OCI-LY7 (cell line): ENCODE measurements around the gene CANT1. TPM values are rescaled to one million over a fixed set of nuclear protein-coding genes. Genes with fewer than 3 reads are reported as not detected.

Experiments used
- BruUV-seq: library from RNA; stranded (reverse); fragments of 400-500 nt; replicated peaks from 2 replicates; lab custom pipeline; 2021; lab: Mats Ljungman, UMichigan
- CTCF ChIA-PET: fragments of 300-600 bp; sonication (Branson Sonifier 250); formaldehyde crosslinking; loops from one replicate; lab custom pipeline; 2022; ENCODE audit warnings: antibody characterized with exemption; ENCODE audit not compliant: unreplicated experiment; lab: Charles Lee
- POLR2A ChIA-PET: fragments of 300-600 bp; sonication (Branson Sonifier 250); formaldehyde crosslinking; loops from one replicate; lab custom pipeline; 2022; ENCODE audit warnings: antibody characterized with exemption; lab: Charles Lee
- DNase-seq: peaks from one replicate; pipeline ENCODE4 v3.0.0-alpha.2; 2015; ENCODE audit warnings: low spot score
- H2AFZ ChIP-seq: fragments of 200-600 bp; sonication (generic), shearing (Covaris generic); 2 replicates; pipeline ENCODE4 v1.6.1; 2014; ENCODE audit warnings: mild to moderate bottlenecking, antibody characterized with exemption, low read length, moderate library complexity
- H3K27ac ChIP-seq: fragments of 200-600 bp; sonication (generic); 2 replicates; pipeline ENCODE4 v1.5.1; 2014; ENCODE audit warnings: mixed run types, low read depth, mild to moderate bottlenecking, moderate library complexity, low read length, inconsistent platforms; ENCODE audit not compliant: poor library complexity, severe bottlenecking
- H3K36me3 ChIP-seq: fragments of 200-600 bp; sonication (generic); 2 replicates; pipeline ENCODE4 v1.6.1; 2014; ENCODE audit warnings: mild to moderate bottlenecking, antibody characterized with exemption, low read length, moderate library complexity, mixed read lengths; ENCODE audit not compliant: insufficient read depth
- H3K4me1 ChIP-seq: fragments of 200-600 bp; sonication (generic); 2 replicates; pipeline ENCODE4 v1.5.1; 2014; ENCODE audit warnings: mild to moderate bottlenecking, low read length; ENCODE audit not compliant: insufficient read depth, poor library complexity, severe bottlenecking
- H3K4me2 ChIP-seq: fragments of 200-600 bp; sonication (generic); 2 replicates; pipeline ENCODE4 v1.6.1; 2014; ENCODE audit warnings: mild to moderate bottlenecking, low read length
- H3K4me3 ChIP-seq: fragments of 200-600 bp; sonication (generic); 2 replicates; pipeline ENCODE4 v1.5.1; 2014; ENCODE audit warnings: mild to moderate bottlenecking, low read depth, low read length; ENCODE audit not compliant: poor library complexity, severe bottlenecking
- H3K79me2 ChIP-seq: fragments of 200-600 bp; sonication (generic); 2 replicates; pipeline ENCODE4 v1.6.1; 2016; ENCODE audit warnings: low read depth, mild to moderate bottlenecking, low read length, moderate library complexity, mixed read lengths; ENCODE audit not compliant: insufficient read depth
- H3K9me2 ChIP-seq: fragments of 200-600 bp; sonication (generic); 2 replicates; pipeline ENCODE4 v1.6.1; 2016; ENCODE audit warnings: mild to moderate bottlenecking, low read length, mixed read lengths; ENCODE audit not compliant: insufficient read depth
- H3K9me3 ChIP-seq: fragments of 200-600 bp; sonication (generic); 2 replicates; pipeline ENCODE4 v1.6.1; 2014; ENCODE audit warnings: mild to moderate bottlenecking, mixed run types, low read length, mixed read lengths
- H4K20me1 ChIP-seq: fragments of 200-600 bp; sonication (generic); 2 replicates; pipeline ENCODE4 v1.6.1; 2014; ENCODE audit warnings: mild to moderate bottlenecking, antibody characterized with exemption, low read length, moderate library complexity, mixed read lengths; ENCODE audit not compliant: insufficient read depth
- CTCF ChIP-seq: fragments of 200-600 bp; sonication (generic); conservative IDR thresholded peaks from 2 replicates; pipeline ENCODE4 v1.5.1; 2014; ENCODE audit warnings: mild to moderate bottlenecking, antibody characterized with exemption, low read length, moderate library complexity, mixed read lengths
- EZH2phosphoT487 ChIP-seq: fragments of 200-600 bp; sonication (generic); IDR thresholded peaks from 2 replicates; pipeline ENCODE4 v1.6.1; 2018; ENCODE audit warnings: low read depth, borderline replicate concordance, mild to moderate bottlenecking, mixed run types, antibody characterized with exemption, low read length, moderate library complexity, mixed read lengths
- intact Hi-C: fragments of 100-400 bp; cut with micrococcal nuclease; formaldehyde crosslinking; loops from one replicate; pipeline ENCODE4 v1.10.0; 2022; ENCODE audit not compliant: unreplicated experiment
- total RNA-seq, 2 experiments: library from RNA; depleted of rRNA in 1 of 2; stranded (reverse); fragments of >200 nt in 1 of 2; shearing (Covaris generic) in 1 of 2; gene quantifications; 2 replicates each; pipeline ENCODE4 v1.2.3, GENCODE V29; 2014 to 2022

CANT1 gene
- total RNA-seq, 2 experiments from 2014 or later = 37.2 to 60.5 TPM

- Histone ChIP-seq H3K9me3 (no peaks in the 10 kb centered on the region), H3K4me3 (no peak overlapping the region), H2AFZ (no peak overlapping the region), H3K9me2 (no peaks in the 10 kb centered on the region), H3K4me1 (peaks cover 23% of the 10 kb centered on the region), H3K27ac (no peak overlapping the region), H4K20me1 (0 out of 2 replicates have a peak, but pooled peaks cover 3% of the 10 kb centered on the region), H3K79me2 (peaks cover 25% of the 10 kb centered on the region), H3K4me2 (peak overlapping the region; percentile 96), H3K36me3 (peaks cover 7% of the 10 kb centered on the region; the same call in 1 of the 2 replicates)
- POLR2A ChIA-PET = no interaction called here
- no peak for TF ChIP-seq CTCF
- no peak for TF ChIP-seq EZH2phosphoT487
- no peak for DNase-seq
- intact Hi-C loops = no loop called here
- CTCF ChIA-PET = no interaction called here
- BruUV-seq = no TSS peak
Observed at GRCh38 chr17:79006794-79007503, 2.6 kb downstream of the CANT1 start.

DNA sequence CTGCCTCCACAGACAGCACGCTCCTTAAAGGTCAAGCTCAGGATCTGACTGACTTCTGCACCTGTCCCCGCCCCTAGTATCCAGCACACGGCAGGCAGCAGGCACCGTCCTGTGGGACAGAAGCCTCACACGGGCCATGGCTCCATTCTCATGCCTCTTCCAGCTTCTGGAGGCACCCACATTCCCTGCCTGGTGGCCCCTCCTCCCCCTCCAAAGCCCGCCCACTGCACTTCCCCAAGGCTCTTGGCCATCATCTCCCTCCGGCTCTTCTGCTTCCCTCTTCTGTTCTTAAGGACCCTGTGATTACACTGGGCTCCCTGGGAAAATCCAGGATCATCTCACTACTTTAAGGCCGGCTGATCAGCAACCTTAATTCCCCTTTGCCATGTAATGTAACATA is 3.5 kb downstream of the CANT1 start:
- peaks cover 25% of the 10 kb centered on the region for H3K79me2 ChIP-seq
- CTCF ChIA-PET = interaction anchor here (1.0 kb wide), 1 partner anchor 11 kb away, joined by 4 read pairs; no protein-coding TSS in a partner anchor
- H4K20me1 ChIP-seq = 0 out of 2 replicates have a peak, but pooled peaks cover 3% of the 10 kb centered on the region
- H3K9me3 ChIP-seq = no peaks in the 10 kb centered on the region
- H3K4me3 ChIP-seq = no peak overlapping the region
- peaks cover 7% of the 10 kb centered on the region; the same call in 1 of the 2 replicates for H3K36me3 ChIP-seq
- intact Hi-C loops = no loop called here
- H3K9me2 ChIP-seq = no peaks in the 10 kb centered on the region
- TF ChIP-seq EZH2phosphoT487 (no peak), CTCF (no peak)
- no peak overlapping the region for H3K27ac ChIP-seq
- peaks cover 23% of the 10 kb centered on the region for H3K4me1 ChIP-seq
- POLR2A ChIA-PET = no interaction called here
- no TSS peak for BruUV-seq
- H2AFZ ChIP-seq = no peak overlapping the region
- H3K4me2 ChIP-seq = no peak overlapping the region
- DNase-seq = no peak
